Activated naive CD4-positive, alpha-beta T cell treated with anti-CD3 and anti-CD28 coated beads, Interleukin-2, amount 50 U/mL, for 24 hours (primary cell): Measurements from ENCODE around the gene KLHL2.
"Not testable (repeated sequence)": the region's sequence is repeated elsewhere in the genome, so short reads cannot be mapped to it uniquely, and the experiment has no call there.

Experiments used
- H3K27ac Mint-ChIP-seq: one replicate; pipeline ENCODE4 v1.8.0; 2021; ENCODE audit warnings: mild to moderate bottlenecking, mixed read lengths
- H3K27me3 Mint-ChIP-seq: one replicate; pipeline ENCODE4 v1.8.0; 2021; ENCODE audit warnings: mixed read lengths
- H3K36me3 Mint-ChIP-seq: one replicate; pipeline ENCODE4 v1.8.0; 2021; ENCODE audit warnings: mixed read lengths
- H3K4me1 Mint-ChIP-seq: one replicate; pipeline ENCODE4 v1.8.0; 2021; ENCODE audit warnings: mixed read lengths
- H3K4me3 Mint-ChIP-seq: one replicate; pipeline ENCODE4 v1.8.0; 2021; ENCODE audit warnings: mild to moderate bottlenecking, mixed read lengths
- H3K9me3 Mint-ChIP-seq: one replicate; pipeline ENCODE4 v1.8.0; 2021; ENCODE audit warnings: mixed read lengths

Gene KLHL2

GRCh38 chr4:165207431-165208220 is at the start of gene KLHL2:
Gene KLHL2, plus strand, starts transcription at chr4:165207561. Its CDS starts 316 bp downstream, at chr4:165207877.
- Mint-ChIP-seq H3K4me1 (peaks cover 73% of the 10 kb centered on the region), H3K36me3 (no peaks in the 10 kb centered on the region), H3K27me3 (no peaks in the 10 kb centered on the region), H3K27ac (peak within 1 kb of the TSS; percentile 90), H3K9me3 (no peaks in the 10 kb centered on the region), H3K4me3 (peak within 1 kb of the TSS; percentile 93)

- Mint-ChIP-seq H3K27ac (peak overlapping the region; percentile 46), H3K9me3 (peaks cover 9% of the 10 kb centered on the region), H3K36me3 (peaks cover 4% of the 10 kb centered on the region), H3K4me1 (no peaks in the 10 kb centered on the region), H3K27me3 (peaks cover 5% of the 10 kb centered on the region), H3K4me3 (no peak overlapping the region)
Measured at GRCh38 chr4:165158762-165159161, 48.6 kb upstream of the KLHL2 start.

GRCh38 chr4:165164257-165164656 is 43.1 kb upstream of the KLHL2 start:
- H3K27ac Mint-ChIP-seq: no peak overlapping the region
- no peaks in the 10 kb centered on the region for H3K9me3 Mint-ChIP-seq
- no peaks in the 10 kb centered on the region for H3K27me3 Mint-ChIP-seq
- no peak overlapping the region for H3K4me3 Mint-ChIP-seq
- no peaks in the 10 kb centered on the region for H3K36me3 Mint-ChIP-seq
- H3K4me1 Mint-ChIP-seq: no peaks in the 10 kb centered on the region

- H3K27ac Mint-ChIP-seq, H3K27me3 Mint-ChIP-seq, H3K36me3 Mint-ChIP-seq, H3K4me3 Mint-ChIP-seq, H3K4me1 Mint-ChIP-seq, H3K9me3 Mint-ChIP-seq: not testable (repeated sequence)
Measured at GRCh38 chr4:165166872-165167271, 40.5 kb upstream of the KLHL2 start.

- no peak overlapping the region for H3K4me3 Mint-ChIP-seq
- no peak overlapping the region for H3K27ac Mint-ChIP-seq
- H3K36me3 Mint-ChIP-seq: no peaks in the 10 kb centered on the region
- H3K4me1 Mint-ChIP-seq: no peaks in the 10 kb centered on the region
- no peaks in the 10 kb centered on the region for H3K27me3 Mint-ChIP-seq
- no peaks in the 10 kb centered on the region for H3K9me3 Mint-ChIP-seq
Measured at GRCh38 chr4:165167650-165168049, 39.7 kb upstream of the KLHL2 start.

GRCh38 chr4:165170819-165171218 is 36.5 kb upstream of the KLHL2 start:
- no peaks in the 10 kb centered on the region for H3K9me3 Mint-ChIP-seq
- H3K27me3 Mint-ChIP-seq: no peaks in the 10 kb centered on the region
- no peak overlapping the region for H3K4me3 Mint-ChIP-seq
- H3K27ac Mint-ChIP-seq: no peak overlapping the region
- no peaks in the 10 kb centered on the region for H3K4me1 Mint-ChIP-seq
- H3K36me3 Mint-ChIP-seq: no peaks in the 10 kb centered on the region

- not testable (repeated sequence) for H3K27ac Mint-ChIP-seq, H3K4me1 Mint-ChIP-seq, H3K36me3 Mint-ChIP-seq, H3K27me3 Mint-ChIP-seq, H3K9me3 Mint-ChIP-seq, H3K4me3 Mint-ChIP-seq
Measured at GRCh38 chr4:165175470-165175869, 31.9 kb upstream of the KLHL2 start.

GRCh38 chr4:165175879-165176278 is 31.5 kb upstream of the KLHL2 start:
- Mint-ChIP-seq H3K27ac (no peak overlapping the region), H3K4me3 (no peak overlapping the region), H3K36me3 (peaks cover 3% of the 10 kb centered on the region), H3K27me3 (no peaks in the 10 kb centered on the region), H3K4me1 (no peaks in the 10 kb centered on the region), H3K9me3 (no peaks in the 10 kb centered on the region)

- Mint-ChIP-seq H3K36me3 (peaks cover 3% of the 10 kb centered on the region), H3K9me3 (no peaks in the 10 kb centered on the region), H3K4me1 (no peaks in the 10 kb centered on the region), H3K27me3 (no peaks in the 10 kb centered on the region), H3K27ac (no peak overlapping the region), H3K4me3 (no peak overlapping the region)
Measured at GRCh38 chr4:165177725-165178666, 29.4 kb upstream of the KLHL2 start.

GRCh38 chr4:165184220-165184619 is 23.1 kb upstream of the KLHL2 start:
- Mint-ChIP-seq H3K27ac (no peak overlapping the region), H3K27me3 (no peaks in the 10 kb centered on the region)

GRCh38 chr4:165184998-165185397 is 22.4 kb upstream of the KLHL2 start:
- H3K4me3 Mint-ChIP-seq, H3K27me3 Mint-ChIP-seq, H3K9me3 Mint-ChIP-seq, H3K36me3 Mint-ChIP-seq, H3K4me1 Mint-ChIP-seq, H3K27ac Mint-ChIP-seq: not testable (repeated sequence)

More at GRCh38 chr4:165184220-165184619, 23.1 kb upstream of the KLHL2 start:
- H3K4me3 Mint-ChIP-seq: no peak overlapping the region
- H3K4me1 Mint-ChIP-seq: no peaks in the 10 kb centered on the region
- H3K9me3 Mint-ChIP-seq: peaks cover 6% of the 10 kb centered on the region
- peaks cover 6% of the 10 kb centered on the region for H3K36me3 Mint-ChIP-seq

GRCh38 chr4:165185448-165185847 is 21.9 kb upstream of the KLHL2 start:
- H3K27me3 Mint-ChIP-seq: no peaks in the 10 kb centered on the region
- H3K9me3 Mint-ChIP-seq: peaks cover 6% of the 10 kb centered on the region
- H3K27ac Mint-ChIP-seq: no peak overlapping the region
- peaks cover under 1% of the 10 kb centered on the region for H3K4me1 Mint-ChIP-seq
- H3K4me3 Mint-ChIP-seq: no peak overlapping the region
- H3K36me3 Mint-ChIP-seq: peaks cover 4% of the 10 kb centered on the region

- H3K4me3 Mint-ChIP-seq: no peak overlapping the region
- peaks cover 6% of the 10 kb centered on the region for H3K9me3 Mint-ChIP-seq
- H3K27ac Mint-ChIP-seq: peak overlapping the region; percentile 47
- H3K4me1 Mint-ChIP-seq: peaks cover 26% of the 10 kb centered on the region
- no peaks in the 10 kb centered on the region for H3K27me3 Mint-ChIP-seq
- H3K36me3 Mint-ChIP-seq: peaks cover 4% of the 10 kb centered on the region
Measured at GRCh38 chr4:165190591-165191347, 16.6 kb upstream of the KLHL2 start.

- peaks cover 26% of the 10 kb centered on the region for H3K4me1 Mint-ChIP-seq
- no peak overlapping the region for H3K4me3 Mint-ChIP-seq
Measured at GRCh38 chr4:165191348-165191656, 16.1 kb upstream of the KLHL2 start.

GRCh38 chr4:165191814-165192499 is 15.4 kb upstream of the KLHL2 start:
- Mint-ChIP-seq H3K27ac (no peak overlapping the region), H3K9me3 (peaks cover 6% of the 10 kb centered on the region), H3K4me1 (peaks cover 26% of the 10 kb centered on the region), H3K27me3 (no peaks in the 10 kb centered on the region), H3K4me3 (no peak overlapping the region), H3K36me3 (peaks cover 4% of the 10 kb centered on the region)

More at GRCh38 chr4:165191348-165191656, 16.1 kb upstream of the KLHL2 start:
- Mint-ChIP-seq H3K9me3 (peaks cover 6% of the 10 kb centered on the region), H3K27ac (no peak overlapping the region), H3K27me3 (no peaks in the 10 kb centered on the region), H3K36me3 (peaks cover 4% of the 10 kb centered on the region)
